ENCODE data around the gene HNRNPLL. TPM values are rescaled to one million over a fixed set of nuclear protein-coding genes. Genes with fewer than 3 reads are reported as not detected.
"Not testable (repeated sequence)": the region's sequence is repeated elsewhere in the genome, so short reads cannot be mapped to it uniquely, and the experiment has no call there.

Gene HNRNPLL
- 10 to 100 TPM; 20.5 to 37.9 (median 26.8) TPM for total RNA-seq

DNA sequence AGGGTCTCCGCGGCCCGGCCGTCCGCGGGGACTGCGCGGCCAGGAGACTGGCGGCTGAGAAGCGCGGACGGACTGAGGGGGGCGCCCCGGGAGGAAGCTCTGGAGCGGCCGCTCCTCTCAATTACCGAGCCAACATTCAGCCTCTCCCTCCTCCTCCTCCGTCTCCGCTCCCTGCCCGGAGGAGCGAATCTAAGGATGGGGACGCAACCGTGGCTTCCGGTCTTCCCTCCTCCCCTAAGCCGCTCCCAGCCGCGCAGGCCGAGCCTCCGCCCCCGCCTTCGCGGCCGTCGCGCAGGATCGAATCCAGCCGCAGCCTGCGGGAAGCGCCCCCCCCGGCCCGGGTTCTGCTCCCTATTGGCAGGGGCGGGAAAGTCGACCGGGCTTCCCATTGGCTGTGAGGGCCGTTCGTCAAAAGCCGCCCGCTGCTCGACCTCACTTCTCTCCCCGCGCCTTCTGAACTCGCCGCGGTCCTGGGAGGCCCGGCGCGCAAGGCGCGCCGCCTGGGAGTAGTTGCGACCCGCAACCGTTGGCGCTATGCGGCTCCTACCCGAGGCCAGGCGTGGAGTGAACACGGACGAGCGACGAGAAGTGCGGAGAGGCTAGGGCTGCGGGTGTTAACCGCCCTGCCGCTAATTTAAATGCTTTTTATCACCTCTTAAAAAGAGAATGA, at the start of gene HNRNPLL:
Gene HNRNPLL, minus strand, starts transcription at position 197 of the 670 bp plus-strand sequence. CDS start 302 bp downstream, outside the sequence.
- intact Hi-C loops (cut with DNase I; ENCODE audit: low total_unique reads) = no loop called here
- 0 to 1% methylated on average over 39 to 62 of the region's 75 CpGs for WGBS, 2 donors
- peak within 1 kb of the TSS; percentile 66 for H3K4me3 ChIP-seq (ENCODE audit: low read depth, poor library complexity, severe bottlenecking)
- DNase-seq (ENCODE audit: low spot score in 2 of 2) = peak; percentile 96 to 100
- TF ChIP-seq, protein P1, sequence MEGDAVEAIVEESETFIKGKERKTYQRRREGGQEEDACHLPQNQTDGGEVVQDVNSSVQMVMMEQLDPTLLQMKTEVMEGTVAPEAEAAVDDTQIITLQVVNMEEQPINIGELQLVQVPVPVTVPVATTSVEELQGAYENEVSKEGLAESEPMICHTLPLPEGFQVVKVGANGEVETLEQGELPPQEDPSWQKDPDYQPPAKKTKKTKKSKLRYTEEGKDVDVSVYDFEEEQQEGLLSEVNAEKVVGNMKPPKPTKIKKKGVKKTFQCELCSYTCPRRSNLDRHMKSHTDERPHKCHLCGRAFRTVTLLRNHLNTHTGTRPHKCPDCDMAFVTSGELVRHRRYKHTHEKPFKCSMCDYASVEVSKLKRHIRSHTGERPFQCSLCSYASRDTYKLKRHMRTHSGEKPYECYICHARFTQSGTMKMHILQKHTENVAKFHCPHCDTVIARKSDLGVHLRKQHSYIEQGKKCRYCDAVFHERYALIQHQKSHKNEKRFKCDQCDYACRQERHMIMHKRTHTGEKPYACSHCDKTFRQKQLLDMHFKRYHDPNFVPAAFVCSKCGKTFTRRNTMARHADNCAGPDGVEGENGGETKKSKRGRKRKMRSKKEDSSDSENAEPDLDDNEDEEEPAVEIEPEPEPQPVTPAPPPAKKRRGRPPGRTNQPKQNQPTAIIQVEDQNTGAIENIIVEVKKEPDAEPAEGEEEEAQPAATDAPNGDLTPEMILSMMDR (IDR thresholded peaks at IDR 0.05) = no peak
- TF ChIP-seq POLR2A (IDR thresholded peaks at IDR 0.05) = peak in 1 of 2 donors; percentile 58

GRCh38 chr2:38650717-38651116, 48.0 kb upstream of the HNRNPLL start:
- no peak for DNase-seq (ENCODE audit: low spot score in 2 of 2)
- intact Hi-C loops (cut with DNase I; ENCODE audit: low total_unique reads) = no loop called here
- H3K4me3 ChIP-seq (ENCODE audit: low read depth, poor library complexity, severe bottlenecking) = no peak overlapping the region
- no peak for TF ChIP-seq POLR2A (IDR thresholded peaks at IDR 0.05)
- TF ChIP-seq, protein P1 (IDR thresholded peaks at IDR 0.05) = no peak
- 95 to 100% methylated on average over 2 of the region's 2 CpGs for WGBS, 2 donors

- WGBS, 2 donors = 90 to 92% methylated on average over 6 of the region's 6 CpGs
- intact Hi-C loops (cut with DNase I; ENCODE audit: low total_unique reads) = no loop called here
- H3K4me3 ChIP-seq (ENCODE audit: low read depth, poor library complexity, severe bottlenecking) = no peak overlapping the region
- no peak for TF ChIP-seq POLR2A (IDR thresholded peaks at IDR 0.05)
- TF ChIP-seq, protein P1 (IDR thresholded peaks at IDR 0.05) = no peak
- no peak for DNase-seq (ENCODE audit: low spot score in 2 of 2)
These were observed 47.3 kb upstream of the HNRNPLL start for GRCh38 chr2:38650012-38650411.

DNA sequence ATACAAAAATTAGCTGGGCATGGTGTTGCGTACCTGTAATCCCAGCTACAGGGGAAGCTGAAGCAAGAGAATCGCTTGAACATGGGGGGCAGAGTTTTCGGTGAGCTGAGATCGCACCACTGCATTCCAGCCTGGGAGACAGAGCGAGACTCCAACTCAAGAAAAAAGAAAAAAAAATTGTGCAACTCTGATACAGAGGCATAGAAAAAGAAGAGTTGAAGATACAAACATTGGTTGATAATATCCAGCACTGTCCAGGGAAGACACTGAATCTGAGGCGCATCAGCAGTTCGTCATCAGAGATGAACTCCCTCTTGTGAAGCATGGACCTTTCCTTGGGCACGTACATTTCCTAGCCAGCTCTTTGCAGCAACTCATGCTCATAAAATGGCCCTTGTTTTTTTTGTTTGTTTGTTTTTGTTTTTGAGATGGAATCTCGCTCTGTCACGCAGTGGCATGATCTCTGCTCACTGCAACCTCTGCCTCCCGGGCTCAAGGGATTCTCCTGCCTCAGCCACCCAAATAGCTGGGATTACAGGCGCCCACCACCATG, 46.5 kb upstream of the HNRNPLL start:
- no peak for DNase-seq (ENCODE audit: low spot score in 2 of 2)
- 91 to 95% methylated on average over 12 of the region's 12 CpGs for WGBS, 2 donors
- TF ChIP-seq, protein P1 (IDR thresholded peaks at IDR 0.05) = no peak
- no peak for TF ChIP-seq POLR2A (IDR thresholded peaks at IDR 0.05)
- intact Hi-C loops (cut with DNase I; ENCODE audit: low total_unique reads) = no loop called here
- H3K4me3 ChIP-seq (ENCODE audit: low read depth, poor library complexity, severe bottlenecking) = no peak overlapping the region

- WGBS, 2 donors = 77 to 81% methylated on average over 7 of the region's 7 CpGs
- no peak for DNase-seq (ENCODE audit: low spot score in 2 of 2)
- no peak for TF ChIP-seq POLR2A (IDR thresholded peaks at IDR 0.05)
- TF ChIP-seq, protein P1 (IDR thresholded peaks at IDR 0.05) = no peak
- intact Hi-C loops (cut with DNase I; ENCODE audit: low total_unique reads) = no loop called here
- no peak overlapping the region for H3K4me3 ChIP-seq (ENCODE audit: low read depth, poor library complexity, severe bottlenecking)
These were observed 45.5 kb upstream of the HNRNPLL start for GRCh38 chr2:38648107-38648761.

- intact Hi-C loops (cut with DNase I; ENCODE audit: low total_unique reads); H3K4me3 ChIP-seq (ENCODE audit: low read depth, poor library complexity, severe bottlenecking); DNase-seq (ENCODE audit: low spot score in 2 of 2): not testable (repeated sequence)
- WGBS, 2 donors = 85 to 88% methylated on average over 15 to 16 of the region's 16 CpGs
These were observed 41.2 kb upstream of the HNRNPLL start for GRCh38 chr2:38643683-38644511.
